ENCODE data around the gene ATP6AP1.
A peak's percentile ranks its signal among the peaks of the same experiment; 100 is the strongest.

ATP6AP1 gene

GRCh38 chrX:154430916-154431315 is 2.4 kb downstream of the ATP6AP1 start:
- no peak for DNase-seq

GRCh38 chrX:154431341-154431740 is 2.9 kb downstream of the ATP6AP1 start:
- no peak for DNase-seq

GRCh38 chrX:154432210-154432609 is 3.7 kb downstream of the ATP6AP1 start:
- DNase-seq, result no peak

GRCh38 chrX:154433605-154434004 is 5.1 kb downstream of the ATP6AP1 start:
- DNase-seq, result no peak

- DNase-seq, result no peak
Measured at GRCh38 chrX:154434394-154435168, 6.1 kb downstream of the ATP6AP1 start.

GRCh38 chrX:154435171-154435733 is 6.8 kb downstream of the ATP6AP1 start:
- DNase-seq, result no peak

- DNase-seq, result peak; percentile 63
Measured at GRCh38 chrX:154436374-154436982, 8.0 kb downstream of the ATP6AP1 start.

GRCh38 chrX:154436983-154437752 is 8.7 kb downstream of the ATP6AP1 start, which contains the start of gene GDI1:
TSS of gene GDI1 (plus strand) at chrX:154437154. CDS start at chrX:154437255, 101 bp downstream.
- DNase-seq, result peak; percentile 46

- DNase-seq, result no peak
Measured at GRCh38 chrX:154437971-154438893, 9.8 kb downstream of the ATP6AP1 start.

GRCh38 chrX:154439841-154440240 is 11.4 kb downstream of the ATP6AP1 start:
- no peak for DNase-seq

GRCh38 chrX:154440623-154441357 is 12.3 kb downstream of the ATP6AP1 start:
- no peak for DNase-seq

GRCh38 chrX:154441564-154441963 is 13.1 kb downstream of the ATP6AP1 start:
- no peak for DNase-seq

GRCh38 chrX:154441984-154442707 is 13.7 kb downstream of the ATP6AP1 start:
- DNase-seq, result no peak

- peak; percentile 36 for DNase-seq
Measured at GRCh38 chrX:154443479-154443910, 15.0 kb downstream of the ATP6AP1 start.

- DNase-seq, result peak; percentile 76
Measured at GRCh38 chrX:154443992-154444754, 15.7 kb downstream of the ATP6AP1 start, which contains the start of gene FAM50A. TSS of gene FAM50A (plus strand) at chrX:154444141. CDS start at chrX:154444236, 95 bp downstream.

- no peak for DNase-seq
Measured at GRCh38 chrX:154444755-154445246, 16.3 kb downstream of the ATP6AP1 start.

GRCh38 chrX:154445776-154446175 is 17.3 kb downstream of the ATP6AP1 start:
- DNase-seq, result no peak

- no peak for DNase-seq
Measured at GRCh38 chrX:154446430-154446829, 18.0 kb downstream of the ATP6AP1 start.

GRCh38 chrX:154448484-154448883 is 20.0 kb downstream of the ATP6AP1 start:
- DNase-seq, result no peak

GRCh38 chrX:154449618-154450017 is 21.1 kb downstream of the ATP6AP1 start:
- no peak for DNase-seq

All from NCI-H1105 treated with DMSO at 0.1 percent for 48 hours (cell line).